ENCODE results near the gene GYS1.
"Not testable (repeated sequence)": the region's sequence is repeated elsewhere in the genome, so short reads cannot be mapped to it uniquely, and the experiment has no call there.

GYS1 gene

DNA sequence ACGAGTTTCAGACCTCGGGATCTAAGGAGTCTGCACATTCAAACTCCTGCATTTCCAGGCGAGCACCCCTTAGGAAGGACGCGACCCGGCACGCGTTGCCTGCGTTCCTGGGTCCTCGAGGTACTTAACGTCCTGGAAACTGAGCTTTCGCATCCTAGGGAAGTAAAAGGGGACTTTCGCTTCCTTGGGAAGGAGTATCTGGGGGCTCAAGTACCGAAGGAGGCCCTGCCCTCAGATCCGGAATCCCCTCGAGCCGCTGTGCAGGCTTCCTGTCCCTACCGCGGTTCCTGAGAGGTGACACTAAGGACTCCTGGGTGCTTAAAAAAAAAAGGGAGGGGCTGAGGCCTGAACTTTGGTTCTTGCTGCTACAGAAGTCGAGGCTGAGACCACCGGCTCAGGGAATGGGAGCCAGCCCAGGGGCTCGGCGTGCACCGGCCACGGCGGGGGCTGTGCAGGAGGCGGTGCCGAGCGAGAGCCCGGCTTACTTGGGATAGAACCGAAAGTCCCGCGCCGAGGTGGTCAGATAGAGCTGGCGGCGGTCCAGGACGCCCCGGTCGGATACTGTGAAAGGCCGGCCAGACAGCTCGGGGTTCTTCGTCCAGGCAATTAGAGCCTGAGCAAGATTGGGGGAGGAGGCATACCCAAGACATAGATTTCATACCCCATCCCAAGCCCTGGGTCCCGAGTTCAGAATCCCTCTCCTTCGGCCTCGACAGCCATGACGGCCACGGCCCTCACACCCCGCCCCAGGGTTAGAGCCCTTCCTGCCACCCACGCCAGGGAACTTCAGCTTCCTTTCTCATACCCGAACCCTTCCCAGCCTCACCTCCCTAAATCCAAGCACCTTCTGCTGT, 25.5 kb upstream of the GYS1 start:
- not testable (repeated sequence) for DNase-seq (ENCODE audit: low read depth in 4 of 4, low spot score in 1 of 4)

- DNase-seq (ENCODE audit: low read depth in 4 of 4, low spot score in 1 of 4): peak in 2 of 4 experiments; percentile 33 to 46
Measured at GRCh38 chr19:49017666-49018351, 24.7 kb upstream of the GYS1 start.

DNA sequence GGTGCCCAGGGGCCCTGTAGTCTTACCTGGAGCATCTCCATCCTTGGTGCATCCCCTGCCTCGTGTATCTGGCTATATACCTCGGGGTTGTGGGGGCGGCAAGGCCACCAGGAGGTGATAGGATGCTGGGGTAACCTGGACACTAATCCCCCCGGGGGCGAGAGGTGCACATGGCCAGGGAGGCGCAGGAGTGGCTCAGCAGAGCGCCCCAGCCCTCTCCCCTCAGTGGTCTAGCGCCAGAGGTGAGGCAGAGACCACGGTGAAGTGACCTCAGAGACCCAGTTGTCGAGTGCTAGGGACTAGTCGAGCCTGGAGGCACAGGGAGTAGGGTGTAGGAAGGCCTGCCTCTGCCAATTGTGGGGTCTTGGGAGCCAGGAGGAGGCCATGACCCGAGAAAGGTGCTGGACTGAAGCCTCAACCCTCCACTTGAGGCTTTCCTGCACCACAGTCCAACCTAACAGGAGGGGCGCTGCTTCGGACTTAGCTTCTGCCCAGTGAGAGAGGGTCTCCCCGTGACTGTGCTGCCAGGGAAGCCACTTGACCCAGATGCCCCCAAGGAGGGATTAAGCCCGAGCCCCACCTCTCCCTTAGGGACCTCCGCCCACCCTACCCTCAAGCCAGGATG, 24.0 kb upstream of the GYS1 start, which contains the start of gene LHB:
Gene LHB, minus strand, starts transcription at position 51 of the 625 bp plus-strand sequence. Its CDS starts 10 bp downstream, at position 41.
- no peak for DNase-seq (ENCODE audit: low read depth in 4 of 4, low spot score in 1 of 4)

- DNase-seq (ENCODE audit: low read depth in 4 of 4, low spot score in 1 of 4): no peak
Measured at GRCh38 chr19:49016067-49016839, 23.1 kb upstream of the GYS1 start.

- DNase-seq (ENCODE audit: low read depth in 4 of 4, low spot score in 1 of 4): no peak
Measured at GRCh38 chr19:49014870-49015255, 21.8 kb upstream of the GYS1 start.

- no peak for DNase-seq (ENCODE audit: low read depth in 4 of 4, low spot score in 1 of 4)
Measured at GRCh38 chr19:49014123-49014869, 21.2 kb upstream of the GYS1 start.

GRCh38 chr19:49011194-49011593, 18.1 kb upstream of the GYS1 start:
- no peak for DNase-seq (ENCODE audit: low read depth in 4 of 4, low spot score in 1 of 4)

DNA sequence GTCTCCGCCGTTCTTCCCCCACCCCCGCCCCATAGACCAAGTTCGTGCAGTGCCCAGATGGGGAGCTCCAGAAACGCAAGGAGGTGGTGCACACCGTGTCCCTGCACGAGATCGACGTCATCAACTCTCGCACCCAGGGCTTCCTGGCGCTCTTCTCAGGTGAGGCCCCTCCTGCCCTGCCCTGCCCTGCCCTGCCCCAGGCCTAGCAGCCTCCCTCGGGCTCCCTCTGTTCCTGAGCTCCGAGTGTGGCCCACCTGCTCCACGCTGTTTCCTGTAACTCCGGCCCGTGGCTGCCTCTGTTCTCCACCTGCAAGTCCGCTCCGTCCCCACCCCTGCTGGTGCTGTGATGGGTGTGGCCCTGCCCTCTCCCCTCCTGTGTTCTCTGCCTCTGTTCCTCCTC, 17.3 kb upstream of the GYS1 start:
- no peak for DNase-seq (ENCODE audit: low read depth in 4 of 4, low spot score in 1 of 4)

- no peak for DNase-seq (ENCODE audit: low read depth in 4 of 4, low spot score in 1 of 4)
Measured at GRCh38 chr19:49009828-49010227, 16.7 kb upstream of the GYS1 start.

DNA sequence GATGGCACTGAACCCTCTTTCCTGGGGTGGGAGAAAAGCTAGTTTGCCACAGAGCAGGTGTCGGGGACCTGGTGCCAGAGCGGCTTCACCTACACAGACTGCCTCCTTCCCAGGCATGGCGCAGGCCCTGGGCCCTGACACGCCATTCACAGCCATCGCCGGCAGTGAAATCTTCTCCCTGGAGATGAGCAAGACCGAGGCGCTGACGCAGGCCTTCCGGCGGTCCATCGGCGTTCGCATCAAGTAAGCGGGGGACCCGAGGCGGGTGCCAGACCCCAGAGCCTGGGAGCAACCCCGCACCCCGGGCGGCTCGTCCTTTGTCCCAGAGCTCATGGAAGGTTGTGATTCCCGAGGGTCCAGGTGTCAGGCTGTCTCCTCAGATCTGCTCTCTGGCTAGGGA, 13.8 kb upstream of the GYS1 start:
- DNase-seq (ENCODE audit: low read depth in 4 of 4, low spot score in 1 of 4): no peak

DNA sequence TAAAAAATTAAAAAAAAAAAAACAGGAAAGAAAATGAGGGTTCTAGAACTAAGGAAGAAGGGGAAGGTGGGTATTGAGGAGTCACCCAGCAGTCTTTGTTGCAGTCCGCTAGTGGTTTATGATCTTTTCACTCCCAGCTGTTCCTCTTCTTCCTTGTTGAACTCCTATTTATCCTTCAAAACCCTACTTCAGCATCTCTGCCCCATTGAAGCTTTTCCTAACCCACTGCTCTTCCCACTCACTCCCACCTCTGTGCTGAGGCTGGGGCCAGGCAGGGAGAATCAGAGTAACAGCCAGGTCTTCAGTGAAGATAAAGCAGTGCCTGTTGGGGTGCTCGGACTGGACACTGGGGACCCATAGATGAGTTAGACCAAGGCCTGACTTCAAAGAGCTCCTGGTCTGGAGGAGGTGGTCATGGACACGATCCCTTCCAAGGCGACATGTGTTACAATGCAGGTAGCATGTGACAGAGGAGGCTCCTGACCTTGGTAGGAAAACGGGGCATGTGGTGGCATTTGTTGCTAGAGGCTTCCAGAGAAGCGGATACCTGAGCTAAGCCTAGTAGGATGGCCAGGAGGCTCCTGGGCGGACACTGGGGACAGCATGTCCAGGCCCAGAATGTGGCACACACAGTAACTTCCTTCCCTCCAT, 12.0 kb upstream of the GYS1 start:
- no peak for DNase-seq (ENCODE audit: low read depth in 4 of 4, low spot score in 1 of 4)

- no peak for DNase-seq (ENCODE audit: low read depth in 4 of 4, low spot score in 1 of 4)
Measured at GRCh38 chr19:49004133-49004532, 11.0 kb upstream of the GYS1 start.

GRCh38 chr19:48999481-49000325, 6.6 kb upstream of the GYS1 start:
- peak; percentile 27 to 54 (median 41) for DNase-seq (ENCODE audit: low read depth in 4 of 4, low spot score in 1 of 4)

DNA sequence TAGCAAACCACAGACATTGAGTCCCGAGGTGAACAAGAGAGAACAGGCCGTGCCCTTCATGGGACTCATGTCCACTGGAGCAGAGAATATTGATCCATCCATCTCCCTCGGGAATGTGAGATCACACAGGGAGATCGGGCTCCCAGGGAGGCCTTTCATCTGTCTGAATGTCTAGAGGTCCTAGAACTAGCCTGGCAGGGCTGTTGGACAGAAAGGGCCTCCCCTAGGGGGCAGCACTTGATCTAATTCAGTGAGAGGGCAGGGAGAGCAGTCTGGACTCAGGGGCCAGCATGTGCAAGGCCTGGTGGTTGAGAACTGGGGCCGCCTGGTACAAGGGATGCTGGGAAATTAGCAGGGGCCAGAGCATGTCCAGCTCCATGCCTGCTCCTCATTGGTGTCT, 4.9 kb upstream of the GYS1 start:
- DNase-seq (ENCODE audit: low read depth in 4 of 4, low spot score in 1 of 4): peak in 3 of 4 experiments; percentile 21 to 47 (median 21)

GRCh38 chr19:48994035-48994386, 902 bp upstream of the GYS1 start:
- no peak for DNase-seq (ENCODE audit: low read depth in 4 of 4, low spot score in 1 of 4)

DNA sequence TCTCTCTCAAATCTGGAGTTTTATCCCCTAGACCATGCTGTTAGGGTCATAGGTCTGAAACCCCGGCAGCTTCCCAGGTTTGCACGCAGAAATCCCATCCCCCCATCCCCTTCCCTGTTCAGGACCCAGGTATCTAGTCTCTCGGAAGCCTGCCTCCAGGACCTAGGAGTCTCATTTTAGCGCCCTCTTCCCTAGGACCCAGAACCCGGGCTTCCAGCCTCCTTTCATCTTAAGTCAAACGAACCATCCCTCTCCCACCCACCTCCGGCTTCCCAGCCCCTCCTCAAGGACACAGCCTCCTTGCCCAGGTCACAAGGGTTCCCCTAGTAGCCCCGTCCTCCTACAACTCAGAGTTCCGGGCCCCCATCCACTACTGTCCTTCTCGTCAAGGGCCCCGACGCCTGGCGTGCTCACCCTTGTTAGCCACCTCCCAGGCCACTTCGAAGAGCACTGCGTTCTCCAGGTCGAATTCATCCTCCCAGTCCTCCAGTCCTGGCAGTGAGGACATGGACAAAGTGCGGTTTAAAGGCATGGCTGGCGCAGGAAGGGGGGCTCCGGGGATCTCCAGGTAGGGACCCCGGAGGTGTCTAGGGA, 431 bp downstream of the GYS1 start:
- DNase-seq (ENCODE audit: low read depth in 4 of 4, low spot score in 1 of 4): no peak

- DNase-seq (ENCODE audit: low read depth in 4 of 4, low spot score in 1 of 4): no peak
Measured at GRCh38 chr19:48991873-48992580, 1.1 kb downstream of the GYS1 start.

- no peak for DNase-seq (ENCODE audit: low read depth in 4 of 4, low spot score in 1 of 4)
Measured at GRCh38 chr19:48991011-48991609, 2.0 kb downstream of the GYS1 start.
